ENCODE measurements around the gene PLA2G2D. TPM values are rescaled to one million over a fixed set of nuclear protein-coding genes. Genes with fewer than 3 reads are reported as not detected.
A peak's percentile ranks its signal among the peaks of the same experiment; 100 is the strongest.

Gene PLA2G2D
- polyA plus RNA-seq, 4 donors, result 0.40 to 0.41 TPM; not detected in 2

DNA sequence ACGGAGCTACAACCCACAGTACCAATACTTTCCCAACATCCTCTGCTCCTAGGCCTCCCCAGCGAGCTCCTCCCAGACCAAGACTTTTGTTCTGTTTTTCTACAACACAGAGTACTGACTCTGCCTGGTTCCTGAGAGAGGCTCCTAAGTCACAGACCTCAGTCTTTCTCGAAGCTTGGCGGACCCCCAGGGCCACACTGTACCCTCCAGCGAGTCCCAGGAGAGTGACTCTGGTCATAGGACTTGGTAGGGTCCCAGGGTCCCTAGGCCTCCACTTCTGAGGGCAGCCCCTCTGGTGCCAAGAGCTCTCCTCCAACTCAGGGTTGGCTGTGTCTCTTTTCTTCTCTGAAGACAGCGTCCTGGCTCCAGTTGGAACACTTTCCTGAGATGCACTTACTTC, 28.7 kb downstream of the PLA2G2D start:
- Histone ChIP-seq H3K9me3 (ENCODE audit: control insufficient read depth in 2 of 2, insufficient read depth in 1 of 2, low read depth in 1 of 2, low read length in 1 of 2) (no peaks in the 10 kb centered on the region), H3K4me1 (ENCODE audit: control insufficient read depth in 3 of 3, insufficient read depth in 2 of 3, low read depth in 1 of 3, low read length in 2 of 3) (no peaks in the 10 kb centered on the region), H3K4me3 (ENCODE audit: low read depth in 1 of 3, low read length in 3 of 3) (no peak overlapping the region), H3K27me3 (ENCODE audit: control insufficient read depth in 3 of 3, insufficient read depth in 3 of 3, low read length in 3 of 3) (peaks cover 0 to 3% (median 0%) of the 10 kb centered on the region in 3 donors), H3K36me3 (ENCODE audit: control insufficient read depth in 3 of 3, insufficient read depth in 2 of 3, low read depth in 1 of 3, low read length in 3 of 3) (no peaks in the 10 kb centered on the region), H3K27ac (ENCODE audit: low read depth in 1 of 3, low read length in 2 of 3) (no peak overlapping the region)
- WGBS, 3 donors, result 83 to 85% (median 85%) methylated on average over 6 of the region's 6 CpGs
- no peak for DNase-seq
- no peak for FAIRE-seq

DNA sequence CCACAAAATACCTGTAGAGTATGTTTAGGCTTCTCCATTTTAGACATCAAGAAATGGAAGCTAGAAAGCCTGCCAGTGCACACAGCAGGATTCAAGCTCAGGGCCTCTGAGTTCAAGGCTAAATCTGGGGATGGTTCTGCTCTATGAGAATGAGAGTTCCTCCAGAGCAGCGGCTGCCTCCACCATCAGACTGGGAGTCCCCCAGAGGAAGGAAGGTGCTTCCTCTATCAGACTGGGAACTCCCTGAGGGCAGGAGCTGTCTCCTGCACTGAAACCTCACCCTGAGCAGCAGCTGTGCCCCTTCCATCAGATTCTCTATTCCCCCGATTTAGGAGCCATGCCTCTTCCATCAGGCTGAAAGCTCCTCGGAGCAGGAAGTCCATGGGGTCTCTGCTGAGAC, 29.2 kb downstream of the PLA2G2D start:
- no peak overlapping the region for H3K4me3 ChIP-seq (ENCODE audit: low read depth in 1 of 3, low read length in 3 of 3)

DNA sequence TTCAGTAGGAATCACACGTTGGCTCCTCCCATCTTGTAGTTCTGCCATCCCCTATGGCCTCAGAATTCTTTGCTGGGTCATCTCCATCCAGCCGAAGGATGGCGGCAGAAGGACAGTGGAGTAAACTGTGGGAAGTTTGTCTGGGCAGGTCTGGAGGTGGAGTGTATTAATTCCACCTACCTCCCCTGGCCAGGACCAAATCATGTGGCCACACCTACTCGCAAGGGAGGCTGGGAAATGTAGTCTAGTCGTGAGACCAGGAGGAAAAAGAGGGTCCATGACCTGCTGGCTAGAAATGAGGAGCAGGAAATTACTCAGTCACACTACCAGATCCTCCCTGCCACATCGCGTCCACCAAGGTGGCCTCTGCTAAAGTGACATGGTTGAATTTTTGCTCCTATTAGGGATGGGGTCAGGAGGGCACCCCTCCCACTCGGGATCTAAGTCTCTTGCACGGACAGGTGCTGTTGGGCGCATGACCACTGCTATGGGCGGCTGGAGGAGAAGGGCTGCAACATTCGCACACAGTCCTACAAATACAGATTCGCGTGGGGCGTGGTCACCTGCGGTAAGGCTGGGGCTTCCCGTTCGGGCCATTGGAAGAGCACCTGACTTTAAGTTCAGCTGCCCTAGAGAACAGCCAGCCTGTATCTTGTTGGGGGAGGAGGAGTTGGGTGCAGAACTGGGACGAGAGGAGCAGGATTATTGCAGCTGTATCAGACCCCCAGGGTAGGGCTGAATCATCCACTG, 29.8 kb downstream of the PLA2G2D start:
- H3K36me3 ChIP-seq (ENCODE audit: control insufficient read depth in 3 of 3, insufficient read depth in 2 of 3, low read depth in 1 of 3, low read length in 3 of 3), result no peaks in the 10 kb centered on the region
- 77 to 84% (median 83%) methylated on average over 19 of the region's 19 CpGs for WGBS, 3 donors
- no peaks in the 10 kb centered on the region for H3K4me1 ChIP-seq (ENCODE audit: control insufficient read depth in 3 of 3, insufficient read depth in 2 of 3, low read depth in 1 of 3, low read length in 2 of 3)
- no peak overlapping the region for H3K4me3 ChIP-seq (ENCODE audit: low read depth in 1 of 3, low read length in 3 of 3)
- no peaks in the 10 kb centered on the region for H3K9me3 ChIP-seq (ENCODE audit: control insufficient read depth in 2 of 2, insufficient read depth in 1 of 2, low read depth in 1 of 2, low read length in 1 of 2)
- no peak overlapping the region for H3K27ac ChIP-seq (ENCODE audit: low read depth in 1 of 3, low read length in 2 of 3)
- H3K27me3 ChIP-seq (ENCODE audit: control insufficient read depth in 3 of 3, insufficient read depth in 3 of 3, low read length in 3 of 3), result peaks cover 0 to 3% (median 0%) of the 10 kb centered on the region in 3 donors
- no peak for DNase-seq
- FAIRE-seq, result no peak

More for the DNA sequence above, 29.2 kb downstream of the PLA2G2D start:
- H3K27me3 ChIP-seq (ENCODE audit: control insufficient read depth in 3 of 3, insufficient read depth in 3 of 3, low read length in 3 of 3), result peaks cover 0 to 3% (median 0%) of the 10 kb centered on the region in 3 donors
- no peaks in the 10 kb centered on the region for H3K36me3 ChIP-seq (ENCODE audit: control insufficient read depth in 3 of 3, insufficient read depth in 2 of 3, low read depth in 1 of 3, low read length in 3 of 3)
- 77 to 92% (median 89%) methylated on average over 3 of the region's 3 CpGs for WGBS, 3 donors
- H3K9me3 ChIP-seq (ENCODE audit: control insufficient read depth in 2 of 2, insufficient read depth in 1 of 2, low read depth in 1 of 2, low read length in 1 of 2), result no peaks in the 10 kb centered on the region
- no peak overlapping the region for H3K27ac ChIP-seq (ENCODE audit: low read depth in 1 of 3, low read length in 2 of 3)
- no peaks in the 10 kb centered on the region for H3K4me1 ChIP-seq (ENCODE audit: control insufficient read depth in 3 of 3, insufficient read depth in 2 of 3, low read depth in 1 of 3, low read length in 2 of 3)
- FAIRE-seq (no peak), DNase-seq (no peak)

DNA sequence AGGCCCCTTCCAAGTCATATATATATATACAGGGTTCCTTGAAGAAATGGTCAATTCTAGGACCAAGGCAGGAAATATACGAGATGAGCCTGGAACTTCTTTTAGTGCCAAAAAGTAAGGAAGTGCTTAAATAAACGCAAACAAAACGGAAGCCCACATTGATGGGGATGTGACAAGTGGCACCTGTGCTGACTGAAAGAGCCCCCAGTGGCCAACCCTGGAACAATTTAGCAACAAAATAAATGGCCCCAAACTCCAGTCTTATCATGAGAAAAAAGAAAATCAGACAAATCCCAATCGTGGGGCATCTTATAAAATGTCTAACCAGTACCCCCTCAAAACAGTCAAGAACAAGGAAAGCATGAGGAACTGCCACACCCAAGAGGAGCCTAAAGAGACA, 31.7 kb downstream of the PLA2G2D start:
- no peaks in the 10 kb centered on the region for H3K4me1 ChIP-seq (ENCODE audit: control insufficient read depth in 3 of 3, insufficient read depth in 2 of 3, low read depth in 1 of 3, low read length in 2 of 3)
- H3K9me3 ChIP-seq (ENCODE audit: control insufficient read depth in 2 of 2, insufficient read depth in 1 of 2, low read depth in 1 of 2, low read length in 1 of 2), result peaks cover 0 to 10% of the 10 kb centered on the region in 2 donors
- FAIRE-seq, result no peak
- WGBS, 3 donors, result 50 to 68% (median 61%) methylated on average over 4 of the region's 4 CpGs
- no peak overlapping the region for H3K4me3 ChIP-seq (ENCODE audit: low read depth in 1 of 3, low read length in 3 of 3)
- H3K36me3 ChIP-seq (ENCODE audit: control insufficient read depth in 3 of 3, insufficient read depth in 2 of 3, low read depth in 1 of 3, low read length in 3 of 3), result no peaks in the 10 kb centered on the region
- no peak for DNase-seq
- peaks cover 0 to 3% (median 0%) of the 10 kb centered on the region in 3 donors for H3K27me3 ChIP-seq (ENCODE audit: control insufficient read depth in 3 of 3, insufficient read depth in 3 of 3, low read length in 3 of 3)
- H3K27ac ChIP-seq (ENCODE audit: low read depth in 1 of 3, low read length in 2 of 3), result no peak overlapping the region

DNA sequence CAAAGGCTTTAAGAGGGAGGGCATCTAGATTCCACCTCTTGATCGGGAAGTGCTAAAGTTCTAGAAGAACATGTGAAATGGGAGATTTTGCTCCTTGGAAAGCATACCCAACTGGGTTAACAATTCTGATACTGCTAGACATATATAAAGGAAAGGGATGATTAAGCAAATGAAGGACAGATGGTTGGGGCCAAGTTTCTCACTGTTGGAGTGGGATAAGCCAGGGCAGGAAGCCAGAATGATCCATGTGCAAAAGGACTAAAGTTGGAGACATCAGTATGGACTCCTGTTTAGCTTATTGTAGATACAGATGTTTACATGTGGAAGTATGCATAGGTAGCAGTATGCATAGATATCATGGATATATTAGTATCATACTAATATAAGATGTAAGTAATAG, 32.5 kb downstream of the PLA2G2D start:
- Histone ChIP-seq H3K36me3 (ENCODE audit: control insufficient read depth in 3 of 3, insufficient read depth in 2 of 3, low read depth in 1 of 3, low read length in 3 of 3) (no peaks in the 10 kb centered on the region), H3K27me3 (ENCODE audit: control insufficient read depth in 3 of 3, insufficient read depth in 3 of 3, low read length in 3 of 3) (no peaks in the 10 kb centered on the region), H3K27ac (ENCODE audit: low read depth in 1 of 3, low read length in 2 of 3) (no peak overlapping the region), H3K4me3 (ENCODE audit: low read depth in 1 of 3, low read length in 3 of 3) (no peak overlapping the region), H3K4me1 (ENCODE audit: control insufficient read depth in 3 of 3, insufficient read depth in 2 of 3, low read depth in 1 of 3, low read length in 2 of 3) (no peaks in the 10 kb centered on the region), H3K9me3 (ENCODE audit: control insufficient read depth in 2 of 2, insufficient read depth in 1 of 2, low read depth in 1 of 2, low read length in 1 of 2) (peaks cover 0 to 10% of the 10 kb centered on the region in 2 donors)
- FAIRE-seq (no peak), DNase-seq (no peak)
- WGBS, 3 donors, result 81 to 94% (median 93%) methylated on average over 1 of the region's 1 CpG

DNA sequence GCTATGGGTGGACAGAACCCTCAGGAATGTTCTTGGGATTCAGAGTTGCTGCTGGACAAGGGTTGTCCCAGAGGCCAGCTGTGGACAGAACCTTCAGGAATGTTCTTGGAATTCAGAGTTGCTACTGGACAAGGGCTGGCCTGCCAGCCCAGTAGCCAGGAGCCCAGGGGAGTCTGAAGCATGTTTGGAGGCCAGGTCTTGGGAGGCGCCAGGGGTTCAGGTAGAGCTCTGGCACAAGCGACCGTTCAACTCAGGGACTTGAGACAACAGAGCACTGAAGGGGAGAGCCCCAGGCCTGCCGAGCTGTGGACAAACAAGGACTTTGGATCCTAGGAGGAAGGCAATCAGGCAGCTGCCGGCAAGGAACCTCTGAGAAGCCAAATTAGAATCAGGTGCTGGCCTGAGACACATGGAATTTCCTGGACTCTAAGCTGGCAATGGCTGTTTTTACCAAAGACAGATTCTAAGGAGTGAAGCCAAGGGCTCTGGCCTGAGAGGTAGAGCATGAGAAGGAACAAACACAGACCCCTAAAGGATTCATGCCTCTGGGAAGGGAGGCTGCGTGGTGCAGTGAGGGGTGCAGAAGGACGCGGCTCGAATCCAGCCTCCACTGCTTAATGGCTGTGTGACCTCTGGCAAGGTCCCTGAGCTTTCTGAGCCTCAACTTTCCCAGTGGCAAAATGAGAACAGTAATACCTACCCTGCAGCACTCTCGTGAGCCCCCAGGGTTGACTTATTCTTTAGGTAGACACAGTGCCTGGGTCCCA, 36.0 kb downstream of the PLA2G2D start:
- H3K27me3 ChIP-seq (ENCODE audit: control insufficient read depth in 3 of 3, insufficient read depth in 3 of 3, low read length in 3 of 3), result no peaks in the 10 kb centered on the region
- peak in 1 of 2 donors; percentile 28 for DNase-seq
- no peaks in the 10 kb centered on the region for H3K4me1 ChIP-seq (ENCODE audit: control insufficient read depth in 3 of 3, insufficient read depth in 2 of 3, low read depth in 1 of 3, low read length in 2 of 3)
- H3K36me3 ChIP-seq (ENCODE audit: control insufficient read depth in 3 of 3, insufficient read depth in 2 of 3, low read depth in 1 of 3, low read length in 3 of 3), result no peaks in the 10 kb centered on the region
- peaks cover 0 to 10% of the 10 kb centered on the region in 2 donors for H3K9me3 ChIP-seq (ENCODE audit: control insufficient read depth in 2 of 2, insufficient read depth in 1 of 2, low read depth in 1 of 2, low read length in 1 of 2)
- 59 to 83% (median 75%) methylated on average over 10 of the region's 10 CpGs for WGBS, 3 donors
- H3K4me3 ChIP-seq (ENCODE audit: low read depth in 1 of 3, low read length in 3 of 3), result no peak overlapping the region
- no peak for FAIRE-seq
- H3K27ac ChIP-seq (ENCODE audit: low read depth in 1 of 3, low read length in 2 of 3), result no peak overlapping the region

DNA sequence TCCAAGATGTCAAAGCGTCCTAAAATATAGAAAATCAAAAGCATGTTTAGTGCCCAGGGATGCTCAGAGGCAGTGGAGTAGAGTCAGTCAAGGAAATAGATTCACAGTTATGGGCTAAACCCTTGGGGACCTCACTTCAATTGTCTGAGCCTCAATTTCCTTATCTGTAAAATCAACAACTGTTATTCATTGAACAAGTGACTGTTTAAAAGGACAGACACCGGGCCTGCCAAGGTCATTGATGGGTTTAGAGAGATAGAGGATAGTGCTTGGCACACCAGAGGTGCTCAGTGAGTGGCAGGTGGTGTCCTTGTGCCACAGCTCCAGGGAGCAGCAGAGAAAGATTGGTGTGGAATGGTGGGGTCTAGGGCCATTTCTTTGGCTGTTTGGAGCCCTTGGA, 36.6 kb downstream of the PLA2G2D start:
- Histone ChIP-seq H3K27me3 (ENCODE audit: control insufficient read depth in 3 of 3, insufficient read depth in 3 of 3, low read length in 3 of 3) (no peaks in the 10 kb centered on the region), H3K4me3 (ENCODE audit: low read depth in 1 of 3, low read length in 3 of 3) (no peak overlapping the region), H3K27ac (ENCODE audit: low read depth in 1 of 3, low read length in 2 of 3) (no peak overlapping the region), H3K4me1 (ENCODE audit: control insufficient read depth in 3 of 3, insufficient read depth in 2 of 3, low read depth in 1 of 3, low read length in 2 of 3) (no peaks in the 10 kb centered on the region), H3K36me3 (ENCODE audit: control insufficient read depth in 3 of 3, insufficient read depth in 2 of 3, low read depth in 1 of 3, low read length in 3 of 3) (no peaks in the 10 kb centered on the region), H3K9me3 (ENCODE audit: control insufficient read depth in 2 of 2, insufficient read depth in 1 of 2, low read depth in 1 of 2, low read length in 1 of 2) (peaks cover 0 to 10% of the 10 kb centered on the region in 2 donors)
- no peak for FAIRE-seq
- DNase-seq, result no peak
- WGBS, 3 donors, result 61 to 80% (median 63%) methylated on average over 2 of the region's 2 CpGs

DNA sequence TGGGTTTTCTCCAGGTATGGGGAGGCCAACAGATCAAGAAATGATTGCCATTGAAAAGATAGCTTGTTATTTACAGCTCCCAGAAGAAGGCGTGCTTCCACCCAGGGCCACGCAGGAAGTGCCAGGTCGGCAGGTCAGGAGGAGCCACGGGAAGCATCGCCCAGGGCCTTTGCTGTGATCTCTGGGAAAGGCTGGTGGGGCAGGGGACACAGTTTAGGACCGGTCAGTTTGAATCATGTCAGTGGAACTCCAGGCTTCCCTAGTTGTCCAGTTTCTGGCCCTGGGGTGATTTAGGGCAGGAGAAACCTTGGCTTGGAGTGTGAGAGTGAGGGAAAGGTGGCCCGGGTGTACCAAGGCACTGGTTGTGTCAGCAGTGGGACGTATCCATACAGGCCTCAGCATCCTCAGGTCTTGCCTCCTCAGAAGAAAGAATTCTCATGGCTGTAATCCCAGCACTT, 38.0 kb downstream of the PLA2G2D start:
- Histone ChIP-seq H3K4me3 (ENCODE audit: low read depth in 1 of 3, low read length in 3 of 3) (no peak overlapping the region), H3K4me1 (ENCODE audit: control insufficient read depth in 3 of 3, insufficient read depth in 2 of 3, low read depth in 1 of 3, low read length in 2 of 3) (no peaks in the 10 kb centered on the region), H3K9me3 (ENCODE audit: control insufficient read depth in 2 of 2, insufficient read depth in 1 of 2, low read depth in 1 of 2, low read length in 1 of 2) (peaks cover 0 to 10% of the 10 kb centered on the region in 2 donors), H3K27me3 (ENCODE audit: control insufficient read depth in 3 of 3, insufficient read depth in 3 of 3, low read length in 3 of 3) (no peaks in the 10 kb centered on the region), H3K27ac (ENCODE audit: low read depth in 1 of 3, low read length in 2 of 3) (no peak overlapping the region), H3K36me3 (ENCODE audit: control insufficient read depth in 3 of 3, insufficient read depth in 2 of 3, low read depth in 1 of 3, low read length in 3 of 3) (no peaks in the 10 kb centered on the region)
- no peak for FAIRE-seq
- 60 to 77% (median 65%) methylated on average over 8 of the region's 8 CpGs for WGBS, 3 donors
- DNase-seq, result no peak
